Limb (tissue), 2 donors: Measurements from ENCODE around the gene HIVEP3.

Experiments used
- DNase-seq, 2 donors: peaks; one replicate each; pipeline ENCODE4 v3.0.0-alpha.2; 2016; ENCODE audit errors: extremely low spot score in 2 of 2

The HIVEP3 gene

DNA sequence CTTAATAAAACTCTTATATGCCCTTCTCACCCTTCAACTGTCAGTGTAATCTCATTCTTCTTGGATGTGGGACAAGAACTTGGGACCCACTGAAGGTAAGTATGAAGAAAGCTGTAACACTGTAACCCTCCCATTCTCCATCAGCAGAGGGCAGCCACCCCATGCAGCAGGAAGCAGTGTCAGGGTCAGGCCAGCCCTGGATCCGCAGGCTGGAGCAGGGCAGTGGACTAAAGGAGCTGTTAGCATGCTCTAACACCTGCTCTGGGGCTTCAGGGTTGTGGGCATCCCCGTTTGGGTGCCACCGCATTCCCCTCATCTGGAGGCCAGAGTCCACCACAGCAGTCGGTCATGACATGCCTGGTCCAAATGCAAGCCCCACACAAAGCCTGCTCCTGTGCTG, 156.5 kb downstream of the HIVEP3 start:
- DNase-seq = no peak

DNA sequence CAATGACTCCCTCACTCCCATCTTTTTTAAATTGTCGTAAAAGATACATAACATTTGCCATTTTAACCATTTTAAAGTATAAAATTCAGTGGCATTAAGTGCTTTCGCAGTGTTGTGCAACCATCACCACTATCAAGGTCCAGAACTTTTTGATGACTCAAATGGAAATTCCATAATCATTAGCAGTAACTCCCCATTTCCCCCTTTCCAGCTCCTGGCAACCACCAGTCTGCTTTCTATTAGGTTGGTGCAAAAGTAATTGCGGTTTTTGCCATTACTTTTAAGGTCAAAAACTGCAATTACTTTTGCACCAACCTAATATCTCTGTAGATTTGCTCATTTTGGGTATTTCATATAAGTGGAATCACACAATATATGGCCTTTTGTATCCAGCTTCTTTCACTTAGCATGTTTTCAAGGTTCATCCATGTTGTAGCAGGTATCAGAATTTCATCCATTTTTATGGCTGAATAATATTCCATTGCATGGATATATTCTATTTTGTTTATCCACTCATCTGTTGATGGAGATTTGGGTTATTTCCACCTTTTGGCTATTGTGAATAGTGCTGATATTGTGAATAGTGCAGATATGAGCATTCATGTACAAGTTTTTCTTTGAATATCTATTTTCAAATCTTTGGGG, 159.7 kb downstream of the HIVEP3 start:
- no peak for DNase-seq

DNA sequence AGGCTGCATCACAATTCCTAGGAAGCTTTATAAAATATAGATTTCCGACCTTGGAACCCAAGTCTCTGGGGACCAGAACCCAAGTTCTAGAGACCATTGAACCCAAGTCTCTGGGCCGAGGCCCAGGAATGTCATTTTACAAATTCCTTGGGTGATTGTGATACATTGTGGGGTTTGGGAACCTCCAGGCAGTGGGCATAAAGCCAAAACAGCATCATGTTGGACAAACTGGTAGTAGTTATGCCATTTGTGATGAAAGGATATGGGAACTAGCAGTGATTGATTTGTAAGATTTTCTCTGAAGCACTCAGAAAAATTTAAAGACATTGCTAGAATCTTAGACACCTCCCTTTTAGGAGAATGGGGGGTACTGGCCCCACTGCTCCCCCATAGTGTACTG, 160.2 kb downstream of the HIVEP3 start:
- DNase-seq = no peak

DNA sequence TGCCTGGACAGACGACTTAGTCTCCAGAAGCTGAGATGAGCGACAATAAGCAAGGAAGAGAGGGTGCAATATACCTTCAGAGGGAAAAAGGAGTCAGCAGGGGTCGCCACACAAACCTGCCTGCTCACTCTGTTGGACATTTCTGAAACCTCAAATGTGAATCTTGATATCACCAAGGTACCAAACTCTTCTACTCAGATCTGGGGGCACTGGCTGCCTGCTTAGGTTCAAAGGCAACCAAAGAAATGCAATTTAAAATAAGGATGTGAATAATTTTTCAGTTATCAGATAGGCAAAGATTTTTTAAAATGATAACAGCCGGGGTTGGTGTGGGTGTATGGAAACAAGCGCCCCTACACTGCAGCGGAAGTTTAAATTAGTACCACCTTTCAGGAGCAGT, 164.2 kb downstream of the HIVEP3 start:
- DNase-seq = no peak

DNA sequence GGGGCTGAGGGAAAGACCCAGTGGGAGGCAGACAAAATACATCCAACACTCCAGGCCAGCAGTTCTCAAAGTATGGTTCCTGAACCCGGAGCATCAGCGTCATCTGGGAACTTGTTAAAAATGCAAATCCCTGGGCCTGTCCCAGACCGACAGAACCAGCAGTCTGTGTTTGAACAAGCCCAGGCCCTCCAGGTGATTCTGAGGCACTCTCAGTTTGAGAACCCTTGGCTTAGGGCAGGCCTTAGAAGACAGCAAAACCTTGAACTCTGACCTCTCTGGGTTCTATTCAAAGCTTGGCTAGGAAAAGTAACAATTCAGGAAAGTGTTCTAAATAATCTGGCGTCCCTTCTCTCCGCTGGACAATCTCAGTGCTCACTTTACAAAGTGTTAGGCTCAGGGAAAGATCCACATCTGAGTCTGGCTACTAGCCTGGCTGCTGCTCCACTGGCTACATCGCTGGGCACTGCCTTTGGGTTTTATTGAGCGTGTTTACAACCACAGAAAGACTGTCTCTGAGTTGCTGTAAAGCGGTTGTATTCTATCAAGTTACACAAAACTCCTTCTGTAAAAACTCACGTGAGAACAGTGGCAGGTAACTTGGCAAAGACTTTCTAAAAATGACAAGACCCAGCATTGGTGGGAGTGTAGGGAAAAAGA, 166.1 kb downstream of the HIVEP3 start:
- DNase-seq = no peak

DNA sequence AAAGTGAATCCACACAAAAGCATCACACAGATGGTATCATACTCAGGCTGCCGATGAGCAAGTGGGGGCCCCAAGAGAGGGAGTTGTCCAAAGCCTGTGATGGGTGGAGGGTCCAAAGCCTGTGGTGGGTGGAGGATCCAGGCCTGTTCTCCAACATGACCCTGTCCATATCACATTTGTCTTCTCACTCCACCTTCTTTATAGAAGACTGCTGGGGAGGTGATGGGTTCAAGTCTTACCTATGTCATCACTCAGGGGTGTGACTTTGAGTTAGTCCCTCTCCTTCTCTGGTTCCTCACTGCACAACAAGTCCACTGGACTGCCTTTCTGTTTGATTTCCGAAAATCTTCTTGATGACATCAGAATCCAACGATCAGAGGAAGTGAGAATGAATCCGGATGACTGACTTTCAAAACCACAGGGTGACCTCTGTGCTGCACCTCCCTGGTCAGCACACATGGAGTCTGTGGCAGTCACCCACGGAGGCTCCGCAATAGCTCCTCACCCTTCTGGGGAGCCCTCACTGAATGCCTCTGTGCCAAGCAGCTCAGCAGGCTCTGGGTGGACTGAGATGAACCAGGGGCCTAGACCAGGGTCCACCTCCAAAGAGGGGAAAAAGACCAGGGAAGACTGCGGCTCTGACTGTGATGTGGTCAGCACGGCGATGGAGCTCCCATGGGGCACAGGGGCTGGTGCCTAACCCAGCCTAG, 166.8 kb downstream of the HIVEP3 start:
- DNase-seq = no peak

DNA sequence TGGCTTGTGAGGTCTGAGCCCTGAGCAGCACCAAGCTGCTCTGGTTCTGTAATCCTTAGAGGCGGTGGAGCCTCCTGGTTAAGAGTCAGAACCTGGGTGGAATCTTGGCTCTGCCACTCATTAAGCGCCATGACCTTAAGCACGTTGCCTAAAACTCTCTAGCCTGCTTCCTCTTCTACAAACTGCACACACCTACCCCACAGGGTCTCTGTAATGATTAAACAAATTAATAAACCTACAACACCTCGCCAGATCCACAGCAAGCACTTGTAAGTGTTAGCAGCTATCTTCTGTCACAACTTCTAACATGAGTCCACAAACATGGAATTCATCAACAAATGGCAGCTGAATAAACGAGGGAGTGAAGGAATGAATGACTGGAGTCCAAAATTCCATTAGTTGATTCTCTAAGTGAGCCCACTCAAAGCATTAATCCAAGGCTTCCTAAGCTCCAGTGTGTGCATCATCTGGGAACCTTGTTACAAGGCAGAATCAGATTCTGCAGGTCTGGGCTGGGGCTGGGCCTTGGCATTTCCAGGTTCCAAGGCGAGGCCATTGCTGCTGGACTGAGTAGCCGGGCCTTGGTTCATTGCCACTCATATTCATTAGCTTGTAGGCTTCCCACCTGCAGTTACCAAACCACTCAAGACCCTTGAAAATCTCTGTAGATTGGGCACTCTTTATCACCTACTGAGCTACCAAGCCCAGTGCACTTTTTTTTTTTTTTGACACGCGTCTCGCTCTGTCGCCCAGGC, 168.6 kb downstream of the HIVEP3 start:
- DNase-seq = no peak

DNA sequence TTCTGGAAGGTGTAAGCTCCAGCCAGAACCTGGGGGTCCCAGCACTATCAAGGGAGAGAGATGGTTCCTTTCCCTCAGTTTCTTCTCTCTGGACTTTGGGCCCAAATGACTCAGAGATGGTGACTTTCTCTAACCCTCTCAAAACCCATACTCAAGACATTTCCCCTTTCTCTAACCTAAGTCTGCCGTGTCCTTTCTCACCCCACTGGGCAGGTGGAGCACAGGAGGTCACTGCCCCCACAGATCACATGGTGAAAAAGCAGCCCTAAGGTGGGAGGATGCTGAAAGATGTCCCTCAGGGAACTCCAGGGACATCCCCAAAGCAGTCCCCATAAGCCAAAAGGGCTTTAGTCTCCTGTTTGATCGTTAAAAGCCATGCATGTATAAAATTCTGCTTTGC, 173.7 kb downstream of the HIVEP3 start:
- no peak for DNase-seq

DNA sequence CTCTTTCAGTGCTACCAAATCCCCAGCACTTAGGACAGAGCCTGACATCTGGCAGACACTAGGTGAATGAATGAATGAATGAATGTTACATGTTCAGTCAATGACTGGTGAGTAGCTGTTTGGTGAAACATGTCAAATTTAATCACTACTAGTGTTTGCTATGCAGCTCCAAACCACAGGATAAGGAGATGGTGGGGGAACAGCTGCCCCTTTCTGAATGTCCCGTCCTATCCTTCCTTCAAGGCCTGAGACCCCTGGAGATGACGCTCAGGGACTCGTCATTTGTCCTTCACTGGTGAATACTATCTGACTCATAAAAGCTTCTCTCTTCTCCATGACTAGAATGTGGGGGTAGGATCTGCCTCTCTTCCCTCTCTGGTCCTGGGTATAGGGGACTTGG, 175.4 kb downstream of the HIVEP3 start:
- no peak for DNase-seq

DNA sequence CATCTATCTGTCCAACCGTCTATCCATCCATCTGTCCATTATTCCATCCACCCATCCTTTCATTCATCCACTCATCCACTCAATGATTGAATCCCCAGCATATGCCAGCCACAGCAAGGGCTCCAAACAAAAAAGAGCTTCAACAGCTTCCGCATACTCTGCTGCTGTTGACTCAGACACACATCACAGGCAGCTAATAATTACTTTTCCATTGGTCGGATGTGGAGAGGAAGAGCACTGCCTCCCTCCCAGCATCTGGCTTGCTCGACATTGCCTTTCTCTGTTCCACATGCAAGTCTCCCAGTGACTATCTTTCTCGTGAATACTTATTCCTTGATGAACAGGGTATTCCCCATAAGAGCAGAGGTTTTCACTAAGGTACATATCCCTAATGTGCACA, 176.5 kb downstream of the HIVEP3 start:
- peak in 1 of 2 donors; percentile 23 for DNase-seq

DNA sequence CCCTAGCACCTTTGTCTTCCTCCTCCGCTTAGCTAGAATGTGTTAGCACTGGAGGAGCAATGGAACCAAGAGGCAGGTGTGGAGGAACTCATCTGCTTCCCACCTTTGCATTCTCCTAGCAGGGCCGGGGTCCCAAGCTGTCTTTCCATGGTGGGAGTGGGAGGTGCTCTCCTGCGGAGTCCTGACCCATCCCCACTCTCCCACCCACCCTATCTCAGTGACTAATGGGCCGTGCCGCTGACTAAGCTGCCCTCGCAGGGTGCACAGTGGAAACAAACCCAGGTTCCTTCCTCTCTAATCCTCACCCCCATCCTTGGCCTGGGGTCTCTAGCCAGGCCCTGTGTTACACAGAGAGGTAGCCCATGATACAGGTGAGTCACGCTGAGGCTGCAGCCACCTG, 177.5 kb downstream of the HIVEP3 start:
- DNase-seq = no peak

DNA sequence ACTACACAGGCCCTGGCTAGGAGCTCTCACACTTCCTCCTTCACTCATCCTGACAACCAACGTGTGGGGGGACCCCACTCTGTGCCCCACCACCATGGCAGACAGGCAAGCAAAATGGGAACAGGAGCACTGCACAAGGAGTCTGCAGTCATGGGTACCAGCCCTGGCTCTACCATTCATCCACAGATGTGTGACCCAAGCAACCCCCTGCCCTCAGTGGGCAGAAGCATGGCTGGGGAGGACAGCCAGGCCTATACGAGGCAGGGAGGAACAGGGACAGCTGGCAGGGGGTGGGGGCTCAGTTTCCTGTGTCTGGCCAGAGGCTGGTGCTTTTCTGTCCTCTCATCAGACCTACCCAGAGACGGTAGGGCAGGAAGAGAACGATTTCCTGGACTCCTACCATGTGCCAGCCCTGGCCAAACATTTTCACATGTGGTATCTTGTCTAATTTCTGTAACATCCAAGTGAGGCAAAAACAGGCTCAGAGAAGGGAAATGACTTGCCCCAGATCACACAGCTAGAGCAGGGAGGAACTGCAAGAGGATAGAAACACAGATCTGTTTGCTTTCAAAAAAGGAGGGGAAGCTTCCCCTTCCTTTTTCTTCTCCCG, 178.0 kb downstream of the HIVEP3 start:
- DNase-seq = no peak

DNA sequence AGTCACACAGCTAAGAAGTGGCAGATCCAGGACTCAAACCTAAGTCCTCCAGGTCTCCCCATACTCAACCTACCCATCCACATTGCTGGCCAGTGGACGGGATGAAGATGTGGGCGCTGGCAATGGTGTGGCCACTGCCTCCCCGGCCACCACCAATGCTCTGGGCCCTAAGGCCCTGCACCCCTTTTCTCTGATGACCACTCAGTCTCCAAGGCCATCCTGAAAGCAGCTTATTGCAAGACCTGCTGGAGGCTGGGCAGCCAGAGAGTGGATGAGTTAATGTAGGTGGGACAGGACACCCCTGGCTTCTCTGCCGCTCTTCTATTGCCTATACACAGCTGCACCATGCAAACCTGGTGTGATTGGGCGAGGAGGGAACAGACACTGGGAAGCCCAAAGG, 178.7 kb downstream of the HIVEP3 start:
- DNase-seq = no peak

DNA sequence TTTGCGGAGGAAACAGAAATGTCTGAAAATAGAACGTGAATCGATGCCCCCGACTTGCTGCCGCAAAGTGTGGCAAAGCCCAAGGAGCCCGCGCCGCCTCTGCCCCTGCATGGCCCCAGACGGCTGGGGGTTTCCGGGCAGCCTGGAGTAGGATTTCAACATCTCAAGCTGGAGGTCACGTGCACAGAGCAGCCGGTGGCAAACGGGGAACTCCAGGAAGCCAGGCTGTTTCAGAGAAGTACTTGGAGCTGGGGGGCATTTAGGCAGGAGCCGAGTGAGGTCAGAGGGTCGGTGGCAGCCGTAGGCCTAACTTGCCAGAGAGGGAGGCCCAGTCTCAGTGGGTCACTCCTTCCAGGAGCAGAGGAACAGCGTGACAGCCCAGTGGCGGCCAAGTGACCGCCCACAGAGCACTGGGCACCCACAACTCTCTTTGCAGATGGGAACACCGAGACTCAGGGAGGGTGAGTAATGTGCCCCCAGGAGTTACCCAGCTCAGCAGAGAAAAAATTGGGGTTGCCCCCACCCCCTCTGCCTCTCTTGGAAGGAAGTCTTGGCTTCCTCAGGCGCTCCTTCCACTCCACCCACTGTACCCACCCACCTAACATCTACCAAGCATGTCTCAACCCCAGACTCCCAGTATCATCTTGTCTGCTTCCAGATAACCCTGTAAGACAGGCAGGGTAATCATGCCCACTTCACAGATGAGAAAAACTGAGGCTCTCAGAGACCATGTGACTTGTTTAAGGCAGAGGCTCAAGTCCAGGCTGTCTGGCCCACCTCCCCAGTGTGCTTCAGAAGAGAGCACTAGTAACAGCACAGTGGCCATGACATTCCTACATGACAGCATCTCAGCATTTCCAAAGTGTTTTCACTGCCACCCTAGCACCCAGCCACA, 179.4 kb downstream of the HIVEP3 start:
- peak; percentile 58 to 76 for DNase-seq

DNA sequence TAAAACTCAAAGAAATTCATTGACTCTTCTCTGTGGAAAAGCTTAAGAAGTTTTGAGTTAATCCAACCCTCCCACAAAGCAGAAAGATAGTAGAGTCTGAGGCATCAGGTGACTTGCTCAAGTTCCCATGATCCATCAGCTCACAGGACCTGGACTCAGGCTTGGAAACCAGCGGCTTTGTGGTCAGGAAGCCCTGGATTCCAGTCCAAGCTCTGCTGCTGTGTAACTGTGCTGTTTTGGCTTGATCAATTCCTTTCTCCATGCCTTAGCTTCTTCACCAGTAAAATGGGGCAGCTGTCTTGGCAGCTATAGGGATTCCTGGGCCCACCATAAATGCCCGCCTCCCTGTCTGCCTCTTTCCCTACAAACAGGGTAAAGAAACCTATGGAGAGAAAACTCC, 180.2 kb downstream of the HIVEP3 start:
- no peak for DNase-seq

DNA sequence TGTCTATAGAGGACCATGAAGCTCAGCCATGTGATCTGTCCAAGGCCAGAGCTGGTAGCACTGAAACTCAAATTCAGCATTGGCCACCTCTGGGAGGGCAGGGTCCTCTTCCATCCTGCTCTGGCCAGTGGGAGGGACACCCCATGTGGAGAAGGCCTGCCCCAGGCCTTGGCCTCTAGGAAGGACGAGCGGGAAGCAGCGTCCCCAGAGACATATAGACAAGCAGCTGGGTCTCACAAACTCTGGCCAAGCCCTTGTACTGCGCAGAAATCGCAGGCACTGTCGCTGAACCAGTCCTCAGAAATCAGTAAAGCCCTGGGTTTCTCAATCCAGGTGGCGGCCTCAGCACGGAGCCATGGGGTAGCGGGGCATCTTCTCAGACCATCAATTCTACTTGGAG, 180.7 kb downstream of the HIVEP3 start:
- DNase-seq = no peak

DNA sequence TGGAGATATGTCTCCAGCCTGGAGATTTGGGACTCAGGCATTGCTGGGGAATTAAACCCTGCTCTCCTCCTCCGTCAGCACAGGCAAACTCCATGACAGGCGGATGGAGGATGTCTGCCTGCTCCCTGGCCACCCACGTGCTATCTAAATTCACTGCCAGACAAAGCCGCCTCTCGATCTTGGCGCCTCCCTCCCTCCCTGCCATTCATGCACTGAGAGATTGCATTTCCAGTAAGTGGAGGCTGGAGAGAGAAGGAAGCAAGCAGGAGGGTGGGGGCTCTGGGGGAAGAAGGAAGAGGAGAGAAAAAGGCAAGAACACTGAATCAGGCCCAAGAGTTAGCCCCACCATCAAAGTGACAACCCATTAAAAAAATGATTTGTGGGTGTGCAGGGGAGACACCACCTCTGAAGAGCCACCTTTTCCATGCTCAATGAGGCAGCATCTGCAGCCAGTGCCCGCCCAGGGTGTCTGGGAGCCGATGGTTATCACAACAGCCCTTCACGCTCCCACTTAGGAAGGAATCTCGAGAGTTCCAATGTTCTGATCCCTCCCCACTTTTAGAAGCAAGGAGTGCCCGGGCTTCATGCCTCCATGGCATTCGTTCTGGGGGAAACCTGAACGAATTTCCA, 183.0 kb downstream of the HIVEP3 start:
- DNase-seq = peak in 1 of 2 donors; percentile 64

DNA sequence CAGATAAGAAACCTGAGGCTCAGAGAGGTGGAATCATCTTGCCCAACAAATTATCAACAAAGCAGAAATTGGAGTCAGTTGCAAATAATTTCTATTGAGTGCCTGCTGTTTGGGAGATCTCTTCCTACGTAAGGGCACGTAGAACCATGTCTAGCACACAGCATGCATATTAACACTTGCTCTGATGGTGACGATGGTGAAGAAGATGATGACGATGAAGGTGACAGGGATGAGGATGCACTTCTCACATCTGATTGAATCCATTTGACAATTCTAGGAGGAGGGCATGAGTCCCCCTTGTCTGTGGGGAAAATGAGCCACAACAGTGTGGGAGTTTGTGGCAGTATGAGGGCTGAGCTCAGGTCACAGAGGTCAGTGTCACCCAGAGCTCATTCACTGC, 183.6 kb downstream of the HIVEP3 start:
- DNase-seq = no peak

DNA sequence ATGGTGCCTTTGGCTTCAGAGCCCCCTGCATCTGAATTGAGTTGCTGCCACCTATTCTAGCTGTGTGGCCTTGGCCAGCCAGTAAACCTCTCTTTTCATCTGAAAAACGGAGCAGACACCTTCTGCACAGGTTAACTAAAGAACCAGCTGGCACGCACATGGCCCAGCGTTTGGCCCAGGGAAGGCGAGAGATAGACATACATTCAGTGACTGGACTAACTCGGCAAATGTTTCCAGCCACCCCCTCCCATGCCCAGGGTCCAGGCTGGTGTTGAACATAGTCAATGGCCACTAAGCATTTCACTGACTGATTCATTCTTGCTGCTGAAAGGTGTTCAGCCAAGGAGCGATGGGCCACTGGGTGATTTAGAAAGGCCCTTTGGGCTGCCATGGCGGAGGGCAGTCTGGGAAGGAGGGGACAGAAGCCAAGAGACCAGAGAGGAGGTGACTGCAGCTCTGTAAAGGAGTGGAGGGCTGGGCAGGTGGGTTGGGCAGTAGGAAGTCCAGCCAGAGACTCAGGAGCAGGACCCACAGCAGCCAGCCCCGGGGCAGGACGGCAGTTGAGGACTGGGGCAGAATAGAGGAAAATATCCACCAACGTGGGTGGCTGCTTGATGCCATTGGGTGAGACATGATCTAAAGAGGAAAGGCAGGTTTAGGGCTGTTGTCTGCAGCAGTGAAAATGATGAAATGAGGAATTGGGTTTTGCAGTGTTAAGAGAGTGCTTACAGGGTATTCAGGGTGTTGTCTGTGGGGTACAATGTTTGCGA, 184.3 kb downstream of the HIVEP3 start:
- no peak for DNase-seq

DNA sequence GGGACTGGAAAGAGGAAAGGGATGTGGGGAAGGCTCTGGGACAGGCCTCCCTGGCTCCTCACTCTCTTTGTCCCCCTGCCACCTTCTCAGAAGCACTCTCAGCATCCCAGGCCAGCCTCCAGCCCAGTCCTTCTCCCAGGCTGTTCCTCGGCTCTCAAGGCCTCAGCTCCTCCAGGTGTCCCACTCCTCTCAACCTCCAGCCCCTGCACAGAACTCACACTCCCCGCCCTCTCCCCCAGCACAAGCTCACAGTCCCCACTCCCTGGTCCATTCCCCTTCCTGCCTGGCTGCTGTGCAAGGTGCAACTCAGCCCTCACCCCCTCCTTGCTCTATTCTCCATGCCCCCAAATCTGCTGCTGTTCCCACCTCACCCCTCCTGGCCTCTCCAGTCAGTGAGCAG, 185.0 kb downstream of the HIVEP3 start:
- no peak for DNase-seq
